Measurements from ENCODE around the gene GSTA3.
"Not testable (repeated sequence)": the region's sequence is repeated elsewhere in the genome, so short reads cannot be mapped to it uniquely, and the experiment has no call there.

The GSTA3 gene

GRCh38 chr6:52868240-52868639 is 41.3 kb downstream of the GSTA3 start:
- no peak for TF ChIP-seq CTCF (IDR thresholded peaks at IDR 0.05; ENCODE audit: control extremely low read depth, extremely low read depth, low read depth, missing control alignments)
- POLR2A ChIA-PET: no interaction called here
- no peak for DNase-seq (ENCODE audit: extremely low spot score)
- CTCF ChIA-PET: no interaction called here

GRCh38 chr6:52861151-52861550 is 48.3 kb downstream of the GSTA3 start:
- CTCF ChIA-PET; POLR2A ChIA-PET; DNase-seq (ENCODE audit: extremely low spot score): not testable (repeated sequence)

DNA sequence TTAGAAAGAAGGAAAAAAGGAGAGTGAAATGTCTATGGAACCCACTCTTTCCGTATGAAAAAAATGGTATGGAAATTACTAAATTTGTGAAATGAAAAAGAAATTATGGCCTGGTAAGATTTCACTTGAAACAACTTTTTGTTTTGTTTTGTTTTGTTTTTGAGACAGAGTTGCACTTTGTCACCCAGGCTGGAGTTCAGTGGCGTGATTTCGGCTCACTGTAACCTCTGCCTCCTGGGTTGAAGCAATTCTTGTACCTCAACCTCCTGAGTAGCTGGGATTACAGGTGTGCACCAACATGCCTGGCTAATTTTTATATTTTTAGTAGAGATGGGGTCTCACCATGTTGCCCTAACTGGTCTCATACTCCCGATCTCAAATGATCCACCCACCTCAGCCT is 51.1 kb downstream of the GSTA3 start:
- TF ChIP-seq CTCF (IDR thresholded peaks at IDR 0.05; ENCODE audit: control extremely low read depth, extremely low read depth, low read depth, missing control alignments): no peak
- ChIA-PET CTCF (interaction anchor here (1.3 kb wide), 1 partner anchor 14 kb away, joined by 3 read pairs; no protein-coding TSS in a partner anchor), POLR2A (no interaction called here)
- DNase-seq (ENCODE audit: extremely low spot score): no peak

DNA sequence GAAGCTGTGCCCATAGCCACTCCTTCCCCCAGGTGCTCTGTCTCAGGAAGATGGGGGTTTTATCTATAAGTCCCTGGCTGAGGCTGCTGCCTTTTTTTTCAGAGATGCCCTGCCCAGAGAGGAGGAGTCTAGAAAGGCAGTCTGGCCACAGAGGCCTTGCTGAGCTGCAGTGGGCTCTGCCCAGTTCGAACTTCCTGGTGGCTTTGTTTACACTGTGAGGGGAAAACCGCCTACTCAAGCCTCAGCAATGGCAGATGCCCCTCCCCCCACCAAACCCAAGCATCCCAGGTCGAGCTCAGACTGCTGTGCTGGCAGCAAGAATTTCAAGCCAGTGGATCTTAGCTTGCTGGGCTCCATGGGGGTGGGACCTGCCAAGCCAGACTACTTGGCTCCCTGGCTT is 53.4 kb downstream of the GSTA3 start:
- POLR2A ChIA-PET; DNase-seq (ENCODE audit: extremely low spot score): not testable (repeated sequence)
- CTCF ChIA-PET: interaction anchor here (0.6 kb wide), 1 partner anchor 26 kb away, joined by 3 read pairs; no protein-coding TSS in a partner anchor

- ChIA-PET POLR2A (no interaction called here), CTCF (no interaction called here)
- no peak for TF ChIP-seq CTCF (IDR thresholded peaks at IDR 0.05; ENCODE audit: control extremely low read depth, extremely low read depth, low read depth, missing control alignments)
- no peak for DNase-seq (ENCODE audit: extremely low spot score)
These were observed 60.4 kb downstream of the GSTA3 start for GRCh38 chr6:52849137-52849536.

All from GM10248 (cell line).